ENCODE measurements around the gene SENP5. TPM values are rescaled to one million over a fixed set of nuclear protein-coding genes. Genes with fewer than 3 reads are reported as not detected.

Gene SENP5, protein sequence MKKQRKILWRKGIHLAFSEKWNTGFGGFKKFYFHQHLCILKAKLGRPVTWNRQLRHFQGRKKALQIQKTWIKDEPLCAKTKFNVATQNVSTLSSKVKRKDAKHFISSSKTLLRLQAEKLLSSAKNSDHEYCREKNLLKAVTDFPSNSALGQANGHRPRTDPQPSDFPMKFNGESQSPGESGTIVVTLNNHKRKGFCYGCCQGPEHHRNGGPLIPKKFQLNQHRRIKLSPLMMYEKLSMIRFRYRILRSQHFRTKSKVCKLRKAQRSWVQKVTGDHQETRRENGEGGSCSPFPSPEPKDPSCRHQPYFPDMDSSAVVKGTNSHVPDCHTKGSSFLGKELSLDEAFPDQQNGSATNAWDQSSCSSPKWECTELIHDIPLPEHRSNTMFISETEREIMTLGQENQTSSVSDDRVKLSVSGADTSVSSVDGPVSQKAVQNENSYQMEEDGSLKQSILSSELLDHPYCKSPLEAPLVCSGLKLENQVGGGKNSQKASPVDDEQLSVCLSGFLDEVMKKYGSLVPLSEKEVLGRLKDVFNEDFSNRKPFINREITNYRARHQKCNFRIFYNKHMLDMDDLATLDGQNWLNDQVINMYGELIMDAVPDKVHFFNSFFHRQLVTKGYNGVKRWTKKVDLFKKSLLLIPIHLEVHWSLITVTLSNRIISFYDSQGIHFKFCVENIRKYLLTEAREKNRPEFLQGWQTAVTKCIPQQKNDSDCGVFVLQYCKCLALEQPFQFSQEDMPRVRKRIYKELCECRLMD
- total RNA-seq: 41.8 and 57.6 TPM in 2 replicates

GRCh38 chr3:196867507-196868296 lies at the start of gene SENP5:
TSS of gene SENP5 (plus strand) at chr3:196867920. CDS start at chr3:196885182, 17,262 bp downstream.

DNA sequence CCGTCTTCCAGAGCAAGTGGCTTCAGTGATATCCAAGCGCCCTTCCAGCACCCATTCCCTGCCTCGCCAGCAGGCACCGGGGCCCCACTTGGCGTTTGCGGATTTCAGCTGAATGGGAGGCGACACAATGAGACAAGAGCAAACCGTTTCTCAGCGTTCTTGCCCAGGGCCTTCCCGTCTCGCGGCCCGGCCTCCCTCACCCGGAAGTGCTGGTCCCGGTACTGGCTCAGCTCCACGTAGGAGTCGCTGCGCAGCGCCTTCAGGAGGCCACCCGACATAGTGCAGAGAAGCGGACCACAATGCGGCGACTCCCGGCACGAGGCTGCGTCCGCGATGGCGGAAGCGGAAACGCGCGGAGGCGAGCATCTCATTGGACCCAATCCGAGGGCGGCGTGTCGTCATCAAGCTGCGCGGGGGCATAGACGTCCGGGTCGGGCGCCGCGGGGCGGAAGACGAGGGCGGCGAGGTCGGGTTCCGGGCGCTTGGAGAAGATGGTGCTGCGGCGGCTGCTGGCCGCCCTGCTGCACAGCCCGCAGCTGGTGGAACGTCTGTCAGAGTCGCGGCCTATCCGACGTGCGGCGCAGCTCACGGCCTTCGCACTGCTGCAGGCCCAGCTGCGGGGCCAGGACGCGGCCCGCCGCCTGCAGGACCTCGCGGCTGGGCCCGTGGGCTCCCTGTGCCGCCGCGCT lies 74.7 kb downstream of the SENP5 start, which contains the start of gene NCBP2:
NCBP2 (minus strand) TSS at position 303 of the 689 bp plus-strand sequence; CDS start at position 278, 25 bp downstream.

DNA sequence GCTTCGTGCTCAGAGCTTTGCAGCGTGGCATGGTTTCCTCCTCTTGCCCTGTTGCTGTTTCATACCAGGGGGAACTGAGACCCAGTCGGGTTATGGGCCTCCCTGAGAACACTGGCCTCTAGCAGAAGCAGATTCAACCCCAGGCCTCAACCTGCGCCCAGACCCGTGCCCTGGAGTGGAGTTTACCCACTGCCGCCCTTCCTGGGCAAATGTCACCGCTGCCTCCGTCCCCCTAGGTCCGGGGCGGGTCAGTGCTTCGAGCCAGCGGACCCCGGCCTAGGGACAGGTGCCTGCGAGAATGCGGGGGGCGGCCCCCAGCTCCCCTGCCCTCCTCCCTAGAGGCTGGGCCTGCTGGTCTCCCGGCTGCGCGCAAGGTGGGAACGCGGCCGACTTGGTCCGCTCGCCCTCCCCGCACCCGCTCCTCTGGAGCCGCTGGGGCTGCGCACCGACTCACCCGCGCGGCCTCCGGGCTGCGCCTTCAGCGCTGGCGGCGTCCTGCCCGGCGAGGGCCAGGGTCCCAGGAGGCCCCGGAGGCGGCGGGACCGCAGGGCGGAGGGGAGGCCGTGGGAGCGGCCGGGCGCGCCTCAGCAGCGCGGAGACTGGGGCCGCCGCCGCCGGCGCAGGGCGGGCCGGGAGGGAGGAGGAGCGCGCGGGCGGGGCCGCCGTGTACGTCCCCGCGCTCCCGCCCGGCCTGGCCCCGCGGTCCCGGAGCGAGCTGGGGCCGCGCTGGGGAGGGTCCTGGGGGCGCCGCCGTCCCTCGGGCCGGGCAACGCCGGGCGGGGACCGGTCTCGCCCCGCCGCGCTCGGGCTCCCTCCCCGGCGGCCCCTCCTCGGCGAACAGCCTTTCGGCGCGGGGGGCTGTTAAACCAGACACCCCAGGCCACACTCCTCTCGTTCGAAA lies 100.8 kb downstream of the SENP5 start, which contains the start of gene PIGZ:
PIGZ (minus strand) TSS at position 601 of the 901 bp plus-strand sequence. CDS start 16,802 bp downstream, outside the sequence.

Other genes with a start within 250 kb of the SENP5 start
- gene NRROS, start 228.2 kb upstream of the SENP5 start, total RNA-seq: 0.12 and 0.16 TPM in 2 replicates
- gene CEP19, start 155.7 kb upstream of the SENP5 start, total RNA-seq: 2.8 and 3.0 TPM in 2 replicates
- gene PIGX, start 155.5 kb upstream of the SENP5 start, total RNA-seq: 15.7 and 18.1 TPM in 2 replicates
- 40.2 and 41.9 TPM in 2 replicates for gene PAK2, start 128.1 kb upstream of the SENP5 start, total RNA-seq
- gene NCBP2, start 74.6 kb downstream of the SENP5 start, total RNA-seq: 43.0 and 48.3 TPM in 2 replicates
- 1.5 and 1.6 TPM in 2 replicates for gene PIGZ, start 100.9 kb downstream of the SENP5 start, total RNA-seq
- gene MELTF, start 161.9 kb downstream of the SENP5 start, total RNA-seq: 6.1 and 7.3 TPM in 2 replicates